ACC112 (cell line): ENCODE measurements around the gene SMYD4.
"Not testable (repeated sequence)": the region's sequence is repeated elsewhere in the genome, so short reads cannot be mapped to it uniquely, and the experiment has no call there.

Experiments
- H2AFZ ChIP-seq: fragments of 200-600 bp; sonication (generic); one replicate; pipeline ENCODE4 v1.6.0; 2017; ENCODE audit warnings: antibody characterized with exemption, low read length; ENCODE audit not compliant: unreplicated experiment
- H3K27ac ChIP-seq: fragments of 200-600 bp; sonication (generic); 2 replicates; pipeline ENCODE4 v1.5.1; 2014; ENCODE audit warnings: low read depth, mild to moderate bottlenecking, antibody characterized with exemption, low read length, moderate library complexity
- H3K27me3 ChIP-seq: fragments of 200-600 bp; sonication (generic); 2 replicates; pipeline ENCODE4 v1.6.1; 2014; ENCODE audit warnings: mild to moderate bottlenecking, antibody characterized with exemption, low read length, moderate library complexity, mixed read lengths; ENCODE audit not compliant: insufficient read depth
- H3K36me3 ChIP-seq: fragments of 200-600 bp; sonication (generic); 2 replicates; pipeline ENCODE4 v1.6.1; 2016; ENCODE audit warnings: mild to moderate bottlenecking, antibody characterized with exemption, low read length, moderate library complexity, mixed read lengths; ENCODE audit not compliant: insufficient read depth
- H3K4me1 ChIP-seq: fragments of 200-600 bp; sonication (generic); one replicate; pipeline ENCODE4 v1.6.1; 2016; ENCODE audit warnings: low read length, mixed read lengths; ENCODE audit not compliant: insufficient read depth, unreplicated experiment, control insufficient read depth
- H3K4me3 ChIP-seq: fragments of 200-600 bp; sonication (generic); 2 replicates; pipeline ENCODE4 v1.5.1; 2014; ENCODE audit warnings: mild to moderate bottlenecking, low read depth, low read length
- H3K79me2 ChIP-seq: fragments of 200-600 bp; sonication (generic); one replicate; pipeline ENCODE4 v1.6.0; 2016; ENCODE audit warnings: low read length; ENCODE audit not compliant: control insufficient read depth, unreplicated experiment, insufficient read depth

The SMYD4 gene

DNA sequence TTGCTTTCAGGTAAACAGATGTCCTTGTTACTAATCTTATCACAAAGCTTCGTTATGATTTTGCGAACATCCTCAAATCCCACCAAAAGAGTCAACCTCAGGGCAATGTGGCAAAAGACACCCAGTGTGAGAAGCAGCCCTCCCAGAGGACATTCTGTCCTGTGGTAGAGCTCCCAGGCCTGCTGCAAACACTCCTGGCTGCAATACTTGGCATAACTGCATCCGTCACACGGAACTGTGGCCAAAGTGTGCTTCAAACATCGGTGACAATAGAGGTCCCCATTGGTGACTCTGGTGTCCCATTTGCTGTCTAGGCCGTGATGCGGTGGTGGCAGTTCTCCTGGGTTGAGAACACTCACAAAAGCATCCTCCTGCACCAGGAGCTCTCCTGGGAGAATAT is 29.5 kb downstream of the SMYD4 start:
- H3K36me3 ChIP-seq, result peaks cover 13% of the 10 kb centered on the region; the same call in 1 of the 2 replicates

DNA sequence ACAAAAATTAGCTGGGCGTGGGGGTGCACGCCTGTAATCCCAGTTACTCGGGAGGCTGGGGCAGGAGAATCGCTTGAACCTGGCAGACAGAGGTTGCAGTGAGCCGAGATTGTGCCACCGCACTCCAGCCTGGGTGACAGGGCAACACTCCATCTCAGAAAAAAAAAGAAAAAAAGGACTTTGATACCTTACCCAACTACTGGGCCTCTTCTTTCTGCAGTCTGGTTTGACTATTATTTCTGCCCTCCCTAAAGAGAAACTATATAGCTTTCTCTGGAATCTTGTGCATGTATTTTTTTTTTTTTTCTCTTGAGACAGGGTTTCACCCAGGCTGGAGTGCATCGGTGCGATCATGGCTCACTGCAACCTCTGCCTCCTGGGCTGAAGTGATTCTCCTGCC is 31.9 kb downstream of the SMYD4 start:
- peaks cover 13% of the 10 kb centered on the region; the same call in 1 of the 2 replicates for H3K36me3 ChIP-seq
- H3K79me2 ChIP-seq, result peaks cover 12% of the 10 kb centered on the region
- H2AFZ ChIP-seq, H3K27ac ChIP-seq, H3K4me3 ChIP-seq, H3K4me1 ChIP-seq, H3K27me3 ChIP-seq: not testable (repeated sequence)

More for the DNA sequence above, 29.5 kb downstream of the SMYD4 start:
- Histone ChIP-seq H2AFZ (no peak overlapping the region), H3K27ac (no peak overlapping the region), H3K4me3 (no peak overlapping the region), H3K27me3 (no peaks in the 10 kb centered on the region), H3K4me1 (peaks cover 2% of the 10 kb centered on the region), H3K79me2 (peaks cover 11% of the 10 kb centered on the region)

- H3K4me3 ChIP-seq, result no peak overlapping the region
- no peak overlapping the region for H2AFZ ChIP-seq
- H3K27me3 ChIP-seq, result no peaks in the 10 kb centered on the region
- no peak overlapping the region for H3K27ac ChIP-seq
- peaks cover 13% of the 10 kb centered on the region; the same call in 1 of the 2 replicates for H3K36me3 ChIP-seq
- peaks cover 12% of the 10 kb centered on the region for H3K79me2 ChIP-seq
- peaks cover 2% of the 10 kb centered on the region for H3K4me1 ChIP-seq
Measured at GRCh38 chr17:1797323-1797722, 32.4 kb downstream of the SMYD4 start.

DNA sequence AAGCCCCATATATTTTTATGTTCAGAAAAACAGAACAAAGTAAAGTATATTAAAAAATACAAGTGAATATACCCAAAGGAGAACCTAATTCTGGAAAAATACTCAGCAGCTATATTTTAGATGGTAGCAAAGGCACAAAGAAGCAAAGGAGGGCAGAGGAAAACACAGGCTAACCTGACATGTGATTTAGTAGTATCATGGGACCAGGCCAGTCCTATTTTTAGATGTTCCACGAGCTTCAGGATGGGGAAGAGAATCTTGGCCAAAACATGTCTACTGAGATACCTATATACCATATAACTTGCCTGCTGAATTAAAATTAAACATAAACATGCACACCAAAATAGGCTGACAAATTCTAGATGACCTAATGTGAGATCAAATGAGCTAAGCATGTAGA is 32.9 kb downstream of the SMYD4 start:
- Histone ChIP-seq H3K36me3 (peaks cover 13% of the 10 kb centered on the region; the same call in 1 of the 2 replicates), H3K4me1 (peaks cover 2% of the 10 kb centered on the region), H3K79me2 (peaks cover 12% of the 10 kb centered on the region), H3K4me3 (no peak overlapping the region), H2AFZ (no peak overlapping the region), H3K27ac (no peak overlapping the region), H3K27me3 (no peaks in the 10 kb centered on the region)

GRCh38 chr17:1793447-1793806 is 36.3 kb downstream of the SMYD4 start:
- peaks cover 2% of the 10 kb centered on the region for H3K4me1 ChIP-seq

GRCh38 chr17:1792495-1793446 is 36.9 kb downstream of the SMYD4 start:
- H3K79me2 ChIP-seq, result peaks cover 17% of the 10 kb centered on the region
- H3K36me3 ChIP-seq, result no peaks in the 10 kb centered on the region
- H3K4me3 ChIP-seq, result no peak overlapping the region
- peaks cover 5% of the 10 kb centered on the region for H3K4me1 ChIP-seq
- H2AFZ ChIP-seq, result no peak overlapping the region
- H3K27me3 ChIP-seq, result no peaks in the 10 kb centered on the region
- H3K27ac ChIP-seq, result no peak overlapping the region

More at GRCh38 chr17:1793447-1793806, 36.3 kb downstream of the SMYD4 start:
- no peak overlapping the region for H2AFZ ChIP-seq
- H3K36me3 ChIP-seq, result no peaks in the 10 kb centered on the region
- peaks cover 17% of the 10 kb centered on the region for H3K79me2 ChIP-seq
- H3K27me3 ChIP-seq, result no peaks in the 10 kb centered on the region
- no peak overlapping the region for H3K4me3 ChIP-seq
- no peak overlapping the region for H3K27ac ChIP-seq

GRCh38 chr17:1789936-1790335 is 39.8 kb downstream of the SMYD4 start:
- Histone ChIP-seq H3K4me3 (no peak overlapping the region), H3K27me3 (no peaks in the 10 kb centered on the region), H3K79me2 (peaks cover 8% of the 10 kb centered on the region), H3K4me1 (peaks cover 16% of the 10 kb centered on the region), H2AFZ (no peak overlapping the region), H3K36me3 (no peaks in the 10 kb centered on the region), H3K27ac (no peak overlapping the region)

- Histone ChIP-seq H3K36me3 (no peaks in the 10 kb centered on the region), H3K4me1 (peaks cover 31% of the 10 kb centered on the region), H2AFZ (no peak overlapping the region), H3K27ac (peak overlapping the region; percentile 68), H3K27me3 (no peaks in the 10 kb centered on the region), H3K4me3 (peak overlapping the region; percentile 36; the same call in 1 of the 2 replicates), H3K79me2 (peaks cover 8% of the 10 kb centered on the region)
Measured at GRCh38 chr17:1787301-1787902, 42.3 kb downstream of the SMYD4 start.

DNA sequence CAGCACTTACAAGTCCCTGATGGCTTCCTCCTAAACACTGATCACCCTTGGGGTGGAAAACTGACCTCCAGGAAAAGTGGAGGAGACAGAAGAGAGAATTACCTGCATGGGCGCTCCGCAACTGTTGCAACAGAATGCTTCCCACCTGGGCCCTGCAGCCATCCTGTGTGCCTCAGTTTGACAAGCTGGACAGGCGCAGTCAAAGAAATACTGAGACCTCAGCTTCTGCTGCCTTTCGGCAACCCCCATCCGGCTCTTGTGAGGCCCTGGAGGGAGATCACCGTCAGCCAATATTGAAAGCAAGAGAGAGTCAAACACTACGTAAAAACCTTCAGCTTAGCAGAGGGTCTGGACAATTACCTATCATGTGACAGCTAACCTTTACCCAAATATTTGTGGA is 43.0 kb downstream of the SMYD4 start:
- Histone ChIP-seq H3K36me3 (peaks cover 2% of the 10 kb centered on the region; the same call in 1 of the 2 replicates), H2AFZ (no peak overlapping the region), H3K27me3 (no peaks in the 10 kb centered on the region), H3K27ac (peak overlapping the region; percentile 68), H3K4me3 (no peak overlapping the region), H3K79me2 (peaks cover 8% of the 10 kb centered on the region), H3K4me1 (peaks cover 36% of the 10 kb centered on the region)

DNA sequence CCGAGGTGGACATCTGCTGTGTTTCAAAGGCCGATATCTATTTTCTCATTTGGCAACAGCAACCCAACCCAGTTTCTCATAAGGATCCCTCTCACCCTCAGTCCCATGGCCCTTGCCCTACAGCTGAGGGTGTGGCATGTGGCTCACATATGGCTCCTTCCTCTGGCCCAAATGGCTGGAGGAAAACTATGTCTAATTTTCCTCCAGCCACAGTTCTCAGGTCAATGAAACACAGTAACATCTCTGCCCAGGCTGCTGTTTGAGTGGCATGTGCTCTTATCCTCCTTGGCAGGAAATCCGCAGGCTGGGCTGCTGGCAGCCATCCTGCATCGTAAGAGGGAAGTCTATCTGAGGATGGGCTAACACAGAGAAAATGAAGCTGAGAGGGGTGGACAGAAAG is 43.8 kb downstream of the SMYD4 start:
- Histone ChIP-seq H3K36me3 (peaks cover 9% of the 10 kb centered on the region; the same call in 1 of the 2 replicates), H3K27ac (peak overlapping the region; percentile 68; the same call in 1 of the 2 replicates), H2AFZ (no peak overlapping the region), H3K79me2 (peaks cover 8% of the 10 kb centered on the region), H3K27me3 (no peaks in the 10 kb centered on the region), H3K4me1 (peaks cover 36% of the 10 kb centered on the region), H3K4me3 (no peak overlapping the region)
